ENCODE measurements around the gene CDK14. TPM values are rescaled to one million over a fixed set of nuclear protein-coding genes. Genes with fewer than 3 reads are reported as not detected.

Gene CDK14
- total RNA-seq, 2 donors from 2014 or later = 45.3 to 53.8 TPM

DNA sequence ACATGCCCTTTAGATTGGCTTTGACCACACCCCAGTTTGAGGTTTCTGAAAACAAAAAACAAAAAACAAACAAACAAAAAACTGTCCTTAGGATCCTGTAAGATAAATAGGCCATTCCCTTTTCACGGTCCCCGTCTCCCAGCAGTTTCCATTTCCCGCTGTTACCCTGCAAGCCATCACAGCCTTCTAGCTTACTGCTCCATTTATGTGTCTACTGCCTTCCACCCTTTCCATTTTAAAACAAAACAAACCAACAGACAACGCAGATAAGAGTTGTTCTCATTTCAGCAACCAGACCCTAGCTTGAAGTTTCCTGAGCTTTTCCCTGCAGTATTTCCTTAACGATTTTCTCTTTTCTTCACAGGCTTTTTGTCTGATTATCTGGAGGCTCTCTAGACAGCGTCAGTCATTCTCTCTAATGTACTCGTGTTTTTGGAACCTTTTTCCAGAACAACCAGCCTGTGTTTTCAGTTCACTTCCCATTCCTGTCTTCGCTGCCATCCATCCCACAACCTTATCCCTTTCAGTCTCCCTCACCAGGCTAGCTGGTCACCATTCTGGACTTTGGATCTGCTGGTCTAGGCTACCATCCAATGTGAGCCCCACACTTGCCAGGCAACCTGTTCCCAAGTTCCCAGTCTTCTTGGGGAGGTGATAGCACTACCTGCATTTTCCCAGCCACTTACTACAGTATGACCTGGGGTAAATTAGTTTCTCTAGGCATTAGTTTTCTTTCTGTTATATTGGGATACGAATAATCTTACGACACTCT lies 350.8 kb downstream of the CDK14 start:
- DNase-seq (ENCODE audit: low spot score) = no peak
- intact Hi-C loops (cut with DNase I) = no loop called here

DNA sequence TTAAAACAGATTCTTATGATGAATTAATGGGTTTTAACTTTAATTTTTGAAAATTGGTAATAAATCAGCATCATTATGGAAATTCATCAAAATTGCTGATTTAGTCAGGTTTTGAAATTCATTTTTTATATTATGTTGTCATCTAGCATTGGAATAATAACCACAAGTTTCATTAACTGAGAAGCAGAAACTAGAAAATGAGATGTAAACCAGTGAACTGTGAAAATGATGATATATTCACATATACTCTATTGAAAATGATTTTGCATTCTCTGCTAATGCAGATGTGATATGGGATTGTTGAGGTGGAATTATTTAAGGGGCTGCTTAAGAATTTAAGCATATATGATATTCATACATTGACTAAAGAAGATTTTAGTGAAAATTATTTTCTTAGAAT lies 352.0 kb downstream of the CDK14 start:
- intact Hi-C loops (cut with DNase I) = no loop called here
- no peak for DNase-seq (ENCODE audit: low spot score)

DNA sequence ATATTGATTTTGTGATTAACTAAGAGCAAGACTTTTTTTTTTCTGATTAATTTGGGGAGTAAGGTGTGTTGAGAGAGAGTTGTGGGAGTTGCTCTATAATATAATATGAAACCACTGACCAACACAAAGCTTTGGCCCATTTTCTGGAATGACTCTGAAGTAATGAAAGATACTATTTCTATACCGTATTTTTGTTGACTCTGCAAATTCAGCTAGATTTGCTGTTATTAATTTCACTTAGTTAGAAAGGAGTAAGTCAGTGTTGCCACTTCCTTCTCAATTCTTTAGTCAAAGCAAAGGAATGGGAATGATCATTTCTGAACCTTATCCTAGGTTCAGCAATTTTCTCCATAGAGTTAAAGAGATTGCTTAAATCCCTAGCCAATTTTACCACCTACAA lies 355.1 kb downstream of the CDK14 start:
- DNase-seq (ENCODE audit: low spot score) = no peak
- intact Hi-C loops (cut with DNase I) = no loop called here

DNA sequence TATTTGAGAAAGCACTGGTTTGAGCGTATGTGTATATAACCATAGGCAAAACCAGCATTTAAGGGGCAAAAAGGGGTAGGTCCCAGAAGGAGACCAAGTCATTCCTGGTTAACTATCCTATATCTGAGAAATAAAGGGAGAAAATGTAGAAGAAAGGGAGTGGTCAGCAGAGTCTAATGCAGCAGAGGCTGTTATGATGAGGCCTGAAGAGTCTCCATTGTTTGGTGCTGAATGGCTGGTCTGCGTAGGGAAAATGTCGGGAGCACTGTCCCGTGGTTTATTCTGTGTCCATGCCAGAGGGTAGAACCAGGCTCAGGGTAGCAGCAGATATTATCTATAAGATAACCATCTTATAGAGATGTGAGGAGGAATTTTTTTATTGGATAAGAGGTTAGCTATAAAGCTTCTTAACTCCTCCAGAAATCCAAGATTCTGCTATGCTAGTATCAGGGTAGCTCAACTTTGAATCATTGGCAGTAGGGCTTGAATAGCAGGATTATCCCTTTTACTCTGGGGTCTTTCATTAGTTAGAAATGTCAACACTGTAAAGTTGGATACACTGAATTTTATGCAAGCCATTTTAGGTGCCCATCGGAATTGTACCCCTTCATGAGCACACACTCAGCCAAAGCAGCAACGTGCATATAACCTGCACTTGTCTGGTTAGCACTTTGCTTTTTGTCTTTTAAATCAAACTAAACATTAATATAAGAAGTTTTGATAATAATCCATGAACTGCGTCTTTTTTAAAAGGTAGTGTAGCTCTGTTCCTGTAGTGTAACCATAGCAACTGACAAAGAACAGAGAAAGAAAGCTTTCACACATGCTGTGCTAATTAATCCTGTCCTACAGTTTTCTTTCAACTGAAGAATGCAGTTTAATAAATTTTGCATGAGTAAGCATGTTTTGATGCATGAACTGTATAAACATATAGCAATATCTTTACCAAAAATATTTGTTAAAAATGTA lies 356.1 kb downstream of the CDK14 start:
- intact Hi-C loops (cut with DNase I) = no loop called here
- DNase-seq (ENCODE audit: low spot score) = no peak

DNA sequence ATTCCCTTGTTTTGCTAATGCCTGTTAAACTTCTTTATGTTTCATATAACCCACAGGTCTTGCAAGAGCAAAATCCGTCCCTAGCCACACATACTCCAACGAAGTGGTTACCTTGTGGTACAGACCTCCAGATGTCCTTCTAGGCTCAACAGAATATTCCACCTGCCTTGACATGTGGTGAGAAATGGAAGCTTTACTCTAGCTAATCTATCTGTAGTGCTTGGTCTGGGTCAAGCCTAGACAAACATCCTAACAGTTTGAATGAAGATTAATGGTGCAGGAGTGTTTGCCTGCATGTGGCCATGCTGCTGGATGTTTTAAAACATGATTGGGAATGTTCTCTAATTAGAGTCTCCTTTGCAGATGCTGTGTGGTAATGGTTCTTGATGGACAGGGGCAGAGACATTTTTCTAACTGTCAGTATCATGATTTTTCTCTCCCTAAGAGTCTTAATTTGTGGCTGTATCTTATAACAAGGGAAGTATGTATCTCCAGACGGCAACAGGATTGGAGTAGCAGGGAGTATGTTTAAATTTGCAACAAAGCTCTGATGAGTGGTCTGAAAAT lies 359.6 kb downstream of the CDK14 start:
- intact Hi-C loops (cut with DNase I) = no loop called here
- DNase-seq (ENCODE audit: low spot score) = no peak

DNA sequence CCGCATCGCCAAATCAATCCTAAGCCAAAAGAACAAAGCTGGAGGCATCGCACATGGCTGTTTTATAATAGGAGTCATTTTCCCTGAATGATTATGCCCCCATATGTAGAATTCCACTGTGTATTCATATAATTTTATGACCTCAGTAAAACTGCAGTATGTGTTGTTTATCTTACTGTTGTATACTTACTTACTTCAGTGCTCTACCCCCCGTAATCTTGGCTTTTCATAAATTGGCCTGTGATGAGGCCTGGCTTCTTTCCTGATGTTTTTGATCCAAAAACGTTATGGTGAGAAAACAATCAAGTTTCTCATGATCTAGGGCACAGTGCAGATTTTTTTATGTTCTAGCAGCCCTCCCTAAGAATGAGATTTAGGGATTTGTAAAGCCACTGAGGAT lies 361.8 kb downstream of the CDK14 start:
- intact Hi-C loops (cut with DNase I) = no loop called here
- no peak for DNase-seq (ENCODE audit: low spot score)

DNA sequence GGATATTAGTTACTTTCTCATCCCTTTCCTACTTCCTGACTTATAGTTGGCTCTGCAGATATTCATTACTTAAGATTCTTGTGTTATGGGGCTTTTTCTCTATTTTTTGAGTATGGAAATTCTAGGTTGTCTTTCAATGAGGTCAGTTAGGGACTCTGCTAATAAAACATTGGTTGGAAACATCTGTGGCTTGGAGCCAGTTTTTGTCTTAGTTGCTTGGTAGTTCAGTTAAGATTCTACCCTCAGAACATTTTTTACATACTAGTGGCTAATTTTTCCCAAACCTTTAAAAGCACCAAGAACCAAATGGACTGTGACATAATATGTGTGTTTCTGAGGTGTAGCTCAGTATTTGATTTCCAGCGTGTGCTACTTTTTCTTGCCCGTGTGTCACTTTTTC lies 362.5 kb downstream of the CDK14 start:
- intact Hi-C loops (cut with DNase I) = no loop called here

DNA sequence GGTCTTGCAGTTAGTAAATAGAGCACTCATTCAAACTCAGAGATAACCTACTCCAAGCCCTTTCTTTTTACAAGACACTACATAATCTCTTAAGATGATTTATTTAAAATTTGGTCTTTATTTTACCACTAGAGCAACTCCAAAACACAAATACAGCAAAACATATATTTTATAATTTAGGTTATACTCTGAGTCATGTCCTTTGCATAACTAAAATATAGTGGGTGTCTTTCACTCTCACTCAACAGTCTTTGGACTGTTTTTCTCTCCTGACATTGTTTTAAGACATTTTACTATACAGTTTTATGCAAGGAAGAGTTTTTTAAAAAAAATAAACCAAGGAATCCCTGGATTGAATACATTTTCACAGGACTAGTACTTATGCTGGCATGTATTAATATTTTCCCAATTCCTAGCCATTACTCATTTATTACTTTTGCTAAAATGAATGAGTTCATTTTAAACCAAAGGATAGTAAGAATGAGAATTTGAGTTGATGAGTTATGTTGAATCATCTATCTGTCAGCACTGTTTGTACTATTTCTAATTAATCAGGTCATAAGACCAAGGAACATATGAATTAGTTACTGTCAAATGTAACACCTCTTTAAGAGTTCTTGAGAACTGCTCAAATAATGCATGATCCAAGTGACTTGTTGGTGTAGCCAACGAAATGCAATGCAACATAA lies 365.1 kb downstream of the CDK14 start:
- intact Hi-C loops (cut with DNase I) = no loop called here
- DNase-seq (ENCODE audit: low spot score) = no peak

More for the DNA sequence above, 362.5 kb downstream of the CDK14 start:
- no peak for DNase-seq (ENCODE audit: low spot score)

DNA sequence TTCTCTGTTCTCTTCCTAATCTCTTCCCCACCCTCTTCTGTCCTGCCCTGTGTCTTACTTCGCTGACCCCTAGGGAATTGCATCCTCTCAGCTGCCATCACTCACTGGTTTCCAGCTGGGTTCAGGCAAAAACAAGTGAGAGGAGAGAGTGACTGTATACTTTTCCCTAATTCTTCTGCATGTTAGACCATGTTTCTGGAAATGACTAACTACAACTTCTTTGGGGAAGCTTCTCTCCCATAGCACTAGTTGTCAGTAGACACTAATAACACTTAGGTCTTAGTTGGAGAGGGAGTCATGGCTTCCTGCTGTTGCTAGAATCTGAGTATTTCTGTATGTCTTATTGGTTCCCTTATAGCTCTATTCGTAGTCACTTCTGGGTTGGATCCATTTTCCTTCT lies 369.1 kb downstream of the CDK14 start:
- DNase-seq (ENCODE audit: low spot score) = no peak

DNA sequence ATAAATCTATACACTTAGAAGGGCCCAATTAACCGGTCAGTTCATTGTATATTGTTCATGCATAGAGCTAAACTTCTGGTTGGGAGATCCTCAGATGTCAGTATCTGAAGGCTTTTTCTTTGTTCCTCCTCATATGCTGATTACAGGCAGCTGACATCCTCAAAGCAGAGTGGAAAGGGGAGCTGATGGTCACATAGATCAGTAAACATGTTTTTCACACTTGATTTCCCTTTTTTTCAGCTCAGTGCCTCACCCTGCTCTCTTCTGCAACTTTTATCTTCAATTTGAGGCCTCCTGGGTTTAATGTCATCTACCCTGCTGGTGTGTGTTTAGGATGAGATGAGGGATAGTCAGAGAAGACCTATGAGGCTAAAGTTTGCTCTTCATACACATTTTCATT lies 370.2 kb downstream of the CDK14 start:
- intact Hi-C loops (cut with DNase I) = no loop called here
- DNase-seq (ENCODE audit: low spot score) = no peak

More for the DNA sequence above, 369.1 kb downstream of the CDK14 start:
- intact Hi-C loops (cut with DNase I) = no loop called here

DNA sequence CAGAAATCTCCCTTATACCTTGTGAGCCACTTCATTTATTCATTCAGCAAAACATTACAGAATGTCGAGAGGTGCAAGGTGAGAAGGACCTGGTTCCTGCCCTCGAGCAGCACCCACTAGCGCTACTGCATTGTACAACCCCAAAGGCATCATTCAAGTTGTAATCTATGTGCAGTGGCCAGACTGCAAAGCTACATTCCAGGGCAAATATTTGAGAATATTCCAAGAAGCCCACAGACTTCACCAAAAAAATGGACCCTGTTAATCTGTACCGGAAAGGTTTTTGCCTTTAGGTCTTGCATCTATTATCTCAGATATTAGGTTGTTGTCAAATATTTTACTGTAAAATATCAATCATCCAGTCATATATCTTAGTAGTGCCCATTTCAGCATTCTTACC lies 372.8 kb downstream of the CDK14 start:
- no peak for DNase-seq (ENCODE audit: low spot score)
- intact Hi-C loops (cut with DNase I) = no loop called here

DNA sequence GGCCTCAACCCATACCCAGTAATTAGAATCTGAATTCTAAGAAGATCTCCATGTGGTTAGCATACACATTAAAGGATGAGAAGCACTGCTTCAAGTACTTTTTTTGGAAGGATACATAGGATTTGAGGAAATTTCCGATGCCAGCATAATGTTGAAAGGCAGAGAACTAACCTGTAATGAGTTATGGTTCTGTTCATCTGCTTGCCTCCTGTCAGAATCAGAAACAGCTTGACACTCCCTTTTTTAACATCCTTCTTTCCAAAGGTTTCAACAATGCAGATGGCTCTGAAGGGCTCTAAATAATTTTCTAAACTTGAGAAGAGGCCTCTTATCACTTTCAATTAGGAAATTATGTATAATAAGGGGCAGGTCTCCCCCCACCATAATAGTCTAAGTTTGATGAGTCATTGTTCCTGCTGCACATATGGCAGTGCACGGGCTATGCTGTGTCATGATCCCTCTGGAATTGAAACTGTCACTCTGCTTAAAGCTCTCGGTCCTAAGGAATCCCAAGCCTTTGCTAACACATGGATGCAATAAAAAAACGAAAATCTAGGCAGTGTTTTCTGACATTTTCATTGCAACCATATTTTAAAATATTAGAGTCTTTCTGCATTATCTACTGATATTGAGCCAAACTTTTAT lies 376.9 kb downstream of the CDK14 start:
- intact Hi-C loops (cut with DNase I) = loop anchor here in 1 of 2 donors (10.0 kb wide), 1 partner anchor 1198 kb away; no protein-coding TSS in a partner anchor

DNA sequence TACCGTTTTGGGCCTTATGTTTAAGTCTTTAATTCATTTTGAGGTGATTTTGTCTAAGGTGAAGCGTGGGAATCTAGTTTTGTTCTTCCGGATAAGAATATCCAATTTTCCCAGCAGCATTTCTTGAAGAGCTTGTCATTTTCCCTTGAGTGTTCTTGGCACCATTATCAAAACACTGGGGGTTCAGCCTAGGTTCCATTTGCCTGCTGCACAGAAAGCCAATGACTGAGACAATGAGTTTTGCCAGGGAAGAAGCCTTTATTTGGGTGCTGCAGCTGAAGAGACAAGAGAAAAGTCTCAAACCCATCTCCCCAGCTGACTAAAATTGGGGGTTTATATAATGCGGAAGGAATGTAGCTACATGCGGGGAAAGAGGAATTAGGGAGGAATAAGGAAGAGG lies 380.9 kb downstream of the CDK14 start:
- DNase-seq (ENCODE audit: low spot score) = no peak
- intact Hi-C loops (cut with DNase I) = loop anchor here in 1 of 2 donors (10.0 kb wide), 1 partner anchor 1202 kb away; no protein-coding TSS in a partner anchor

More for the DNA sequence above, 376.9 kb downstream of the CDK14 start:
- no peak for DNase-seq (ENCODE audit: low spot score)

DNA sequence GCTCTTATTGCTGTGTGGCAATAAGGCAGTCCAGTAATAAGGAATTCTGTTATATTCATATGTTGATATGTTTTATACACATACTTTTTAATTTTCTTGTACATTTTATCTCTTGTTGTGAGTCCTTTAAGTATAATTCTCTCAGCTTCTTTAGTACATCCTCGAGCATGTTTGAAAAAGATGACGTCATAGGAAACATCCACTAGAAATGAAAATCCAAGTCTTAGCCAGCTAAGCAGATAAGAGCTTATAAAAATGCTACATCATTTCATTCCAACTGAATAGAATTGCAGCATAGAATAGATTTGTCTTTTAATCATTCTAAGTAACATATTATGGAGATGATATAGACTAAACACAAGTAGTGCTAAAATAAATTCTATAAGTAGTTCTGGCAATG lies 384.4 kb downstream of the CDK14 start:
- no peak for DNase-seq (ENCODE audit: low spot score)
- intact Hi-C loops (cut with DNase I) = no loop called here

DNA sequence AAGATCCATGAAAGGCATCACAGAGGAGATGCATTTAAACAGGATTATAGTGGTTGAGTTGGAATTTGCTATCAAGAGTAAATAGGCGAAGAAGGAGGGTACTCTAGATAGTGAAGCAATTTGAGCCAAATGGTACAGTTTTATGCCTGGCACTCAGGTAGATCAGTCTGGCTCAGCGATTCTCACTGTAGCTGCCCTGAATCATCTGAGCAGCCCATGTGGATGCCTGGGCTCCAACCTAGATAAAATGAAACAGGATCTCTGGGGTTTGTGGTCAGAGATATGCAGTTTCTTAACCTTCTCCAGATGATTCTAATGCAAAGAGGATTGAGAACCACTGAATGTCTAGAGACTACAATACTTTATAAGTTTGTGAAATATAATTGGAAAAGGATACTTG lies 386.1 kb downstream of the CDK14 start:
- no peak for DNase-seq (ENCODE audit: low spot score)

DNA sequence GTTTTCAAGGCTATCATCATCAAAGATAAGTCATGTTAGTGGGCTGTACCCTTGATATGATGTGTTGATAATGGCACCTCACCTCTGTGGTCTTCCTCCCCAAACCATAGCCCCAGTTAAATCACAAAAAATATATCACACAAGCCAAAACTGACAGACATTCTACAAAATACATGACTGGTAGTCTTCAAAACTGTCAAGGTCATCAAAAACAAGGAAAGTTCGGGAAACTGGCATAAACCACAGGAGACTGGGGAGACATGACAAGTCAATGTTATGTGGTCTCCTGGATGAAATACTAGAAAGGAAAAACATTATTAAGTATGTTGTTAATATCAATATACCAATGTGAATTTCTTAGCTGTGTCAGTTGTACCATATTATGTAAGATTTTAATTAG lies 388.6 kb downstream of the CDK14 start:
- intact Hi-C loops (cut with DNase I) = no loop called here
- DNase-seq (ENCODE audit: low spot score) = no peak

More for the DNA sequence above, 386.1 kb downstream of the CDK14 start:
- intact Hi-C loops (cut with DNase I) = no loop called here

DNA sequence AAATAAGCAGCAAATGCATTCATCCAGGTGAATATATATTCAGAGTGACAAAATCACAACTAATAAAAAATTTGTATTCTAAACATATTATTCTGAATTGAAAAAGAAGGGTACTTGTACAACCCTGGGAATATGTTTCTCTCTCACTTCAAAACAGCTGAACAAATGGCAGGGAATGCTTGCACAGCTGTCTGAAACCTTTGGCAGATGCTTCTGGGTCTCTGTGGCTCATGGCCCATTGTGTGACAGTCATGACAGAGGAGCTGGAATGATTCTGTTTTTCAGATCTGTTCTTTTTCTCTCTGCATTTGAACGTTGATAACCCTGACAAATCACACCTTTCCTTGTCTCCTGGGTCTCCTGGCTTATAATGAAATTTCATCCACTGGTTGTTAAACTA lies 392.4 kb downstream of the CDK14 start:
- no peak for DNase-seq (ENCODE audit: low spot score)

DNA sequence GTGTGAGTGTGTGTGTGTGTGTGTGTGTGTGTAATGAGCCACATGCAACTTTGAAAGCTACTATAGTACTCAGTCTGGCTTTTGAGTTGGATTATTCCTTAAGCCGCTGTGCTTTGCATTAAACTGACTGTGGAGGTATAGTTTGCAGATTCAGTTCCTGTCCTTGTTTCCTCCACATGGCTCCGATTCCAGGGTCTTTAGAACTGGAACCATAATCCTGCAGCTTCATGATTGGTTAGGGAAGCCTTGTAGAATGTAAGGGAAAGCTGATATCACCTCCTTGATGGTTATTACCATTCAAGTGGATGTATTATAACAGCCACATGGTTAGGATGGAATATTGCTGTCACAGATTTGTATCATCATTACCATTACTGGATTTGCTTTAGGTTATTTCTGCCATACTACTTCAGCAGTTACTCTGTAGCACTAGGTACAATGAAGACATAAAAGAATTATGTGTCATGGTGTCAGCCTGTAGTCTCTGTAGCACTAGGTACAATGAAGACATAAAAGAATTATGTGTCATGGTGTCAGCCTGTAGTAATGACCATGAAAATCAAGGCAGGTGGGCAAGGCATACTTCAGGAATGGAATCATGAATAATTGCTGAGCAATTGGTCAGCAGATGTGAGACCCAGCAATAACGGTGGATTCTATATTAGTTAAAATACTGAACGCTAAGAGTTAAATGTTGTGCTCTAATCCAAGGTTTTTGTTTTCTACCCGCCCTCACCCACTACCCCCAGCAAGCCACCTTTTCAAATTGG lies 393.1 kb downstream of the CDK14 start:
- no peak for DNase-seq (ENCODE audit: low spot score)
- intact Hi-C loops (cut with DNase I) = no loop called here

More for the DNA sequence above, 392.4 kb downstream of the CDK14 start:
- intact Hi-C loops (cut with DNase I) = no loop called here

All from posterior vena cava (tissue), 2 donors.